ENCODE results near the gene PRPF39. TPM values are rescaled to one million over a fixed set of nuclear protein-coding genes. Genes with fewer than 3 reads are reported as not detected.
"Not testable (repeated sequence)": the region's sequence is repeated elsewhere in the genome, so short reads cannot be mapped to it uniquely, and the experiment has no call there.

PRPF39 gene
- total RNA-seq, 1 experiment from 2014 or later, result 22.8 TPM

DNA sequence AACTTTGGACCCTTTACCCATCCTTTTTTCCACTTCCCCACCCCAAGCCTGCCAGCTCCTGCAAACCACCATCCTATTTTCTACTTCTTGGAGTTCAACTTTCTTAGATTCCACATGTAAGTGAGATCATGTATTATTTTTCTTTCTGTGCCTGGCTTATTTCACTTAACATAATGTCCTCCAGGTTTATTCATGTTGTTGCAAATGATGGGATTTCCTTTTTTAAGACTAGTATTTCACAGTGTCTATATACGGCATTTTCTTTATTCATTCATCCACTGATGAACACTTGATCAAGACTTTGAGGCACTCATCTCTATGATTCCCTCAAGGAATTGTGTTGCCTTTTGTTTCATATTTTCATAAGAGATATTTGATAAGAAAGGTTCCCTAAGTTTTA, 5.6 kb upstream of the PRPF39 start:
- DNase-seq (ENCODE audit: low read depth), result no peak
- in situ Hi-C loops (cut with HindIII; ENCODE audit: low pct_unique_long_range_greater_than_20kb, low sequenced_read_pairs), result no loop called here

GRCh38 chr14:45080416-45080968, 3.4 kb upstream of the PRPF39 start:
- in situ Hi-C loops (cut with HindIII; ENCODE audit: low pct_unique_long_range_greater_than_20kb, low sequenced_read_pairs); DNase-seq (ENCODE audit: low read depth): not testable (repeated sequence)

- in situ Hi-C loops (cut with HindIII; ENCODE audit: low pct_unique_long_range_greater_than_20kb, low sequenced_read_pairs); DNase-seq (ENCODE audit: low read depth): not testable (repeated sequence)
These were observed 2.8 kb upstream of the PRPF39 start for GRCh38 chr14:45081096-45081495.

GRCh38 chr14:45082420-45082819, 1.5 kb upstream of the PRPF39 start:
- in situ Hi-C loops (cut with HindIII; ENCODE audit: low pct_unique_long_range_greater_than_20kb, low sequenced_read_pairs), result no loop called here
- DNase-seq (ENCODE audit: low read depth), result no peak

GRCh38 chr14:45083617-45083975, 320 bp upstream of the PRPF39 start:
- in situ Hi-C loops (cut with HindIII; ENCODE audit: low pct_unique_long_range_greater_than_20kb, low sequenced_read_pairs), result no loop called here
- no peak for DNase-seq (ENCODE audit: low read depth)

GRCh38 chr14:45084946-45085346, 1.0 kb downstream of the PRPF39 start:
- DNase-seq (ENCODE audit: low read depth), result peak; percentile 8
- in situ Hi-C loops (cut with HindIII; ENCODE audit: low pct_unique_long_range_greater_than_20kb, low sequenced_read_pairs), result no loop called here

- in situ Hi-C loops (cut with HindIII; ENCODE audit: low pct_unique_long_range_greater_than_20kb, low sequenced_read_pairs), result no loop called here
- no peak for DNase-seq (ENCODE audit: low read depth)
These were observed 5.9 kb downstream of the PRPF39 start for GRCh38 chr14:45089813-45090212.

- in situ Hi-C loops (cut with HindIII; ENCODE audit: low pct_unique_long_range_greater_than_20kb, low sequenced_read_pairs), result no loop called here
- no peak for DNase-seq (ENCODE audit: low read depth)
These were observed 7.8 kb downstream of the PRPF39 start for GRCh38 chr14:45091710-45092109.

DNA sequence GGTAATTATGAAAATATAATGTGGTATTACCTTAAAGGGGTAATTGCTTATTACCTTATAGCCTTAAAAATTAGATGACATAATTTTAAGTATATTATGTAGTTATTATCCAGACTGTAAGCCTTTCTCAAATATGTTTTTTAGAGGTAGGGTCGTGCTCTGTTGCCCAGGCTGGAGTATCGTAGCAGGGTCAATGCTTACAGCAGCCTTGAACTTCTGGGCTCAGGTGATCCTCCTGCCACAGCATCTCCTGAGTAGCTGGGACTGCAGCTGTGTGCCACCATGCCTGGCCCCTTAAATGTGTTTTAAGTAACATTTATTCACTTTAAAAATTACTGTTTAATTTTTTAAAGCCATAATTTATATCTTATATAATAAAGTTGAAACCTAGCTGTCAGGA, 10.4 kb downstream of the PRPF39 start:
- DNase-seq (ENCODE audit: low read depth), result no peak
- in situ Hi-C loops (cut with HindIII; ENCODE audit: low pct_unique_long_range_greater_than_20kb, low sequenced_read_pairs), result no loop called here

- no peak for DNase-seq (ENCODE audit: low read depth)
- in situ Hi-C loops (cut with HindIII; ENCODE audit: low pct_unique_long_range_greater_than_20kb, low sequenced_read_pairs), result no loop called here
These were observed 11.2 kb downstream of the PRPF39 start for GRCh38 chr14:45095143-45095542.

DNA sequence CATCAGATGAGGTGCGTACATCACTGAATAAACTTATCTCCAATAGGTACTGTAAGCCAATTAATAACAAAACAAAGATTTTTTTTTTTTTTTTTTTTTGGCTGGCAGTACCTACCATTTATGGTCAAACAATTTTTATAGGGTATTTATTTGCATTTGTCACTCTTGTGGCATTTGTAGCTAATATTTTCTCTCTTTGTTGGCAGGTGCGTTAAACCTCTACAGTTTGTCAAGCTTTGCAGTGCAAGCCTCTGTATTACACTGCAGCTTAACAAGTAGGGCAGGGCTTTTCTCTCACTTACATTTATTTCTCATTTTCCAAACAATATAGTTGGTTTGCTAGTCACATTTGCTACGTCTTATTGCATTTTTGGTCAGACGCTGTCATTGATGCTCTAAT, 12.3 kb downstream of the PRPF39 start:
- in situ Hi-C loops (cut with HindIII; ENCODE audit: low pct_unique_long_range_greater_than_20kb, low sequenced_read_pairs), result no loop called here
- DNase-seq (ENCODE audit: low read depth), result no peak

GRCh38 chr14:45103806-45104205, 19.9 kb downstream of the PRPF39 start:
- no peak for DNase-seq (ENCODE audit: low read depth)
- in situ Hi-C loops (cut with HindIII; ENCODE audit: low pct_unique_long_range_greater_than_20kb, low sequenced_read_pairs), result no loop called here

DNA sequence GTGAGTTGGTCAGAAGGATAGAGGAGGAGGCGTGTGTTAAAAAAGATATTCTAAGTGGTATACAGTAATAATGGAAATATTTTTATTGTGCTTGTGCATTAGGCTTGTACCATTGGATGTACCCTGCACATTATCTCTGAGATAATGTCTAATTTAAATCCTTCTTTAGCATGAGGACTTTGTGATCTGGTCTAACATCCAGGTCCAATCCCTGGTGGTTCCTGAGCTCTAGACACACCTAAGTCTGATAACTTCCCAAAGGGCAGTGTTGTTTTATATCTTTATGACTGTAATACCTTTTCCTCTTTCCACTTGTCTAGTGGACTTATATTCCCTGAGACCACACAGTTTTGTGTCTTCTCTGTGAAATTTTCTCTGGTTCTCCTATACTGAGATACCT, 20.6 kb downstream of the PRPF39 start:
- DNase-seq (ENCODE audit: low read depth), result no peak
- in situ Hi-C loops (cut with HindIII; ENCODE audit: low pct_unique_long_range_greater_than_20kb, low sequenced_read_pairs), result no loop called here

- DNase-seq (ENCODE audit: low read depth), result no peak
- in situ Hi-C loops (cut with HindIII; ENCODE audit: low pct_unique_long_range_greater_than_20kb, low sequenced_read_pairs), result no loop called here
These were observed 29.2 kb downstream of the PRPF39 start for GRCh38 chr14:45112896-45113781.

DNA sequence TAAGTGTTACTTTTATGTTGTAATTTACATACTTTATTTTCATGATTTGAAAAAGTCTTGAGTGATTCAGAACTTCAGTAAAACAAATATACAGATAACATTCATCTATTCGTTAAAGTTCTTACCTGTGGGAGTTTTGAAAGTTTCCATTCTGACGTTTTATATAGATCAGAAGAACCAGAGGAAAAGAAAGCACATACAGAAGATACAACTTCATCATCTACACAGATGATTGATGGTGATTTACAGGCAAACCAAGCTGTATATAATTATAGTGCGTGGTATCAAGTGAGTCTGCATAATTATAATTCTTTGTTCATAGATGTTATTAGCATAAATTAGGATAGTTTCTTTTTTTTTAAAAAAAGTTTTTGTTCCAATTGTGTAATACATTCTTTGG, 30.4 kb downstream of the PRPF39 start:
- in situ Hi-C loops (cut with HindIII; ENCODE audit: low pct_unique_long_range_greater_than_20kb, low sequenced_read_pairs), result no loop called here
- DNase-seq (ENCODE audit: low read depth), result no peak

DNA sequence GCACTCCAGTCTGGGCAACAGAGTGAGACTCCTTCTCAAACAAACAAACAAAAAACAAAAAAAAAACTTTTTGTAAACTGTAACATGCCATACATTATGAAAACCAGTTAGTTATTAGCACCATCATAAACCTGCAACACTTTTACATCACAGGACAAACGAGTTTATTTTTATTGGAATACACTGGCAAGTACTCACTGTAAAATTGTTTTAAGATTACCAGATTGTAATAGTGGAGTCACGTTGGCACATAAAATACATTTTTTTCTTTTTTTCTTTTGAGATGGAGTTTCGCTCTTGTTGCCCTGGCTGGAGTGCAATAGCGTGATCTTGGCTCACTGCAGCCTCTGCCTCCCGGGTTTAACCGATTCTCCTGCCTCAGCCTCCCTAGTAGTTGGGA, 34.7 kb downstream of the PRPF39 start:
- in situ Hi-C loops (cut with HindIII; ENCODE audit: low pct_unique_long_range_greater_than_20kb, low sequenced_read_pairs), result no loop called here
- no peak for DNase-seq (ENCODE audit: low read depth)

DNA sequence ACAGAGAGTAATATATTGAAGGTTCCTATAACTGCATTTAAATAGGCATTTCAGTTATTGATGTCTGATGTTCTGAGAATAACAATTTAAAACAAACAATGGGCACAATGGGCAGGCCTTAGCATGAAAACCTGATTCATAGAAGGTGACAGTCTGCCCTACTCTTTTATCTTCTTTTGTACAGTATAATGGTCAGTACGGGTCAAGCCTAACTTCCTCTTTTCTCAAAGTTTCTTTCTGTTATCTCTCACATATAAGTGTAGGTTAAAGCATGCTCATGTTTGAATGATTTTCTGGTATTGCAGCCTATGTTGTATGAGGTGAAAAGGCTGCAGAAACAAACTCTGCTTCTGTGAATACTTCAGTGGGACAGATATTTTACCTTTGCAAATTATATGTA, 36.2 kb downstream of the PRPF39 start:
- DNase-seq (ENCODE audit: low read depth), result no peak
- in situ Hi-C loops (cut with HindIII; ENCODE audit: low pct_unique_long_range_greater_than_20kb, low sequenced_read_pairs), result no loop called here

DNA sequence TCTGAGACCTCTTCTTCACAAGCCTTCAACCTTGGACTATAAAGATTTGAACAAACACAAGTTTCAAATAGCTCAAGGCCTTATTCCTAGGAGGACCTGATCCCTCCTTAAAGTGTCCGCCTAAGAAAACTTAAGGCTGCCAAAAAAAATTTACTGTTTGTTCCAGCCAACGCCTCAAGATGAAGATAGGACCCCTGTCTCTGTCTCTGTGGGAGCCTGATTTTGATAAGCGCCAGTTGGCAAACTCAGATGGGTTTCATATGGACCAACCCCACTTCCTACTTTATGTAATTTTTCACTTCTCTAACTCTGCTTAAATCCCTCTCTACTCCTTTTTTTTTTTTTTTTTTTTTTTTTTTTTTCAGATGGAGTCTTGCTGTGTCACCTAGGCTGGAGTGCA, 39.4 kb downstream of the PRPF39 start:
- in situ Hi-C loops (cut with HindIII; ENCODE audit: low pct_unique_long_range_greater_than_20kb, low sequenced_read_pairs), result no loop called here
- no peak for DNase-seq (ENCODE audit: low read depth)

GRCh38 chr14:45125754-45126153, 41.8 kb downstream of the PRPF39 start:
- no peak for DNase-seq (ENCODE audit: low read depth)
- in situ Hi-C loops (cut with HindIII; ENCODE audit: low pct_unique_long_range_greater_than_20kb, low sequenced_read_pairs), result no loop called here
